ENCODE results near the gene CCDC81.

The CCDC81 gene

GRCh38 chr11:86469491-86470388 is 95.1 kb downstream of the CCDC81 start:
- DNase-seq: no peak
